H1 (cell line): ENCODE measurements around the gene BMPR1A. TPM values are rescaled to one million over a fixed set of nuclear protein-coding genes. Genes with fewer than 3 reads are reported as not detected.
A peak's percentile ranks its signal among the peaks of the same experiment; 100 is the strongest.

Experiments
- CTCF ChIA-PET: fragments of 300-600 bp; sonication (Branson Sonifier 250); formaldehyde crosslinking; loops from one replicate; lab custom pipeline; 2021; ENCODE audit not compliant: partially characterized antibody; lab: Charles Lee
- POLR2A ChIA-PET: fragments of 300-600 bp; sonication (Branson Sonifier 250); formaldehyde crosslinking; loops from one replicate; lab custom pipeline; 2021; ENCODE audit warnings: inconsistent platforms; ENCODE audit not compliant: partially characterized antibody; lab: Charles Lee
- DNase-seq, 2 experiments: peaks; one replicate each; pipeline versions ENCODE4 v3.0.0 to v3.0.0-alpha.2; 2010 to 2022; ENCODE audit warnings: low spot score in 2 of 2, low read depth in 1 of 2, mixed read lengths in 1 of 2
- FAIRE-seq: peaks from 2 replicates; lab custom pipeline; 2011; peaks lifted over from hg19 to GRCh38; lab: Jason Lieb, UNC
- H2AFZ ChIP-seq: 2 replicates; pipeline ENCODE4 v1.8.1; 2012; ENCODE audit warnings: low read length, inconsistent platforms
- H2AK5ac ChIP-seq: 2 replicates; pipeline ENCODE4 v1.6.1; 2013; ENCODE audit warnings: low read depth, low read length
- H2BK120ac ChIP-seq: replicated peaks from 2 replicates; pipeline ENCODE3; 2013; ENCODE audit warnings: low read depth, low read length, inconsistent platforms
- H2BK12ac ChIP-seq: 2 replicates; pipeline ENCODE4 v1.6.1; 2013; ENCODE audit warnings: low read depth, low read length
- H2BK15ac ChIP-seq: 2 replicates; pipeline ENCODE4 v1.6.1; 2013; ENCODE audit warnings: low read length
- H2BK20ac ChIP-seq: 2 replicates; pipeline ENCODE4 v1.6.1; 2013; ENCODE audit warnings: low read length
- H2BK5ac ChIP-seq: 2 replicates; pipeline ENCODE4 v1.6.1; 2013; ENCODE audit warnings: low read depth, low read length
- H3K14ac ChIP-seq: 2 replicates; pipeline ENCODE4 v1.6.1; 2013; ENCODE audit warnings: inconsistent platforms; ENCODE audit not compliant: insufficient read length
- H3K18ac ChIP-seq: 2 replicates; pipeline ENCODE4 v1.6.1; 2013; ENCODE audit warnings: low read length; ENCODE audit errors: extremely low read depth
- H3K23ac ChIP-seq: 2 replicates; pipeline ENCODE4 v1.6.1; 2013; ENCODE audit warnings: inconsistent platforms; ENCODE audit not compliant: insufficient read length
- H3K23me2 ChIP-seq: 2 replicates; pipeline ENCODE4 v1.6.1; 2013; ENCODE audit warnings: low read depth, low read length
- H3K27ac ChIP-seq: 2 replicates; pipeline ENCODE4 v1.6.1; 2011; ENCODE audit warnings: low read depth, low read length, inconsistent platforms
- H3K27me3 ChIP-seq, 4 experiments: replicated peaks in 1 of 4; 1 replicate in 1 of 4; 2 replicates in 3 of 4; pipeline versions ENCODE4 v1.6.1 to v1.8.1; 2011 to 2013; ENCODE audit warnings: low read length in 3 of 4, mild to moderate bottlenecking in 3 of 4, inconsistent platforms in 2 of 4, mixed read lengths in 2 of 4, moderate library complexity in 1 of 4; ENCODE audit not compliant: control insufficient read depth in 3 of 4, insufficient read depth in 3 of 4; ENCODE audit errors: extremely low read depth in 1 of 4
- H3K36me3 ChIP-seq, 4 experiments: 2 replicates each; pipeline versions ENCODE4 v1.6.1 to v1.8.1; 2011 to 2013; ENCODE audit warnings: mild to moderate bottlenecking in 4 of 4, low read length in 3 of 4, moderate library complexity in 2 of 4, control low read depth in 1 of 4, inconsistent platforms in 1 of 4; ENCODE audit not compliant: insufficient read depth in 4 of 4, control insufficient read depth in 2 of 4
- H3K4ac ChIP-seq: replicated peaks from 2 replicates; pipeline ENCODE3; 2013; ENCODE audit warnings: low read length, low read depth, mixed read lengths, inconsistent platforms; ENCODE audit not compliant: insufficient read length
- H3K4me1 ChIP-seq, 4 experiments: replicated peaks in 1 of 4; 1 replicate in 1 of 4; 2 replicates in 3 of 4; pipeline versions ENCODE4 v1.6.1 to v1.8.1; 2011 to 2013; ENCODE audit warnings: low read length in 3 of 4, inconsistent platforms in 2 of 4, mixed read lengths in 1 of 4; ENCODE audit not compliant: insufficient read depth in 4 of 4, control insufficient read depth in 3 of 4
- H3K4me2 ChIP-seq, 2 experiments: 2 replicates each; pipeline versions ENCODE4 v1.6.1 to v1.8.1; 2011 to 2013; ENCODE audit warnings: low read depth in 2 of 2, low read length in 2 of 2, control low read depth in 1 of 2, inconsistent platforms in 1 of 2, mild to moderate bottlenecking in 1 of 2; ENCODE audit not compliant: insufficient read depth in 1 of 2
- H3K4me3 ChIP-seq, 4 experiments: fragments of 200-600, 300-600 bp in 1 of 4; sonication (generic), shearing (Covaris generic), sonication (Bioruptor Twin) in 1 of 4; 2 replicates each; pipeline versions ENCODE4 v1.5.1 to v1.8.1; 2011 to 2016; ENCODE audit warnings: low read length in 4 of 4, low read depth in 3 of 4, control low read depth in 2 of 4, inconsistent platforms in 2 of 4, mild to moderate bottlenecking in 2 of 4, mixed read lengths in 1 of 4, moderate library complexity in 1 of 4; ENCODE audit not compliant: insufficient read depth in 2 of 4; ENCODE audit errors: extremely low read depth in 1 of 4
- H3K56ac ChIP-seq: replicated peaks from 2 replicates; pipeline ENCODE3; 2013; ENCODE audit warnings: low read depth, mild to moderate bottlenecking, mixed read lengths, low read length, inconsistent platforms; ENCODE audit not compliant: insufficient read length
- H3K79me1 ChIP-seq: 2 replicates; pipeline ENCODE4 v1.6.1; 2013; ENCODE audit warnings: low read depth, low read length, control low read depth
- H3K79me2 ChIP-seq, 2 experiments: 2 replicates each; pipeline versions ENCODE4 v1.6.1 to v1.8.1; 2012 to 2013; ENCODE audit warnings: low read length in 2 of 2, mild to moderate bottlenecking in 2 of 2, inconsistent platforms in 1 of 2; ENCODE audit not compliant: insufficient read depth in 2 of 2, control insufficient read depth in 1 of 2
- H3K9ac ChIP-seq, 4 experiments: replicated peaks in 1 of 4; 1 replicate in 1 of 4; 2 replicates in 3 of 4; pipeline versions ENCODE4 v1.6.1 to v1.8.1; 2011 to 2013; ENCODE audit warnings: low read depth in 3 of 4, low read length in 3 of 4, control low read depth in 2 of 4, mild to moderate bottlenecking in 2 of 4, moderate library complexity in 2 of 4, inconsistent platforms in 1 of 4; ENCODE audit errors: extremely low read depth in 1 of 4
- H3K9me3 ChIP-seq, 2 experiments: 2 replicates each; pipeline versions ENCODE4 v1.6.1 to v1.8.1; 2012 to 2013; ENCODE audit warnings: mild to moderate bottlenecking in 2 of 2, moderate library complexity in 2 of 2, control low read depth in 1 of 2, inconsistent platforms in 1 of 2, low read depth in 1 of 2, low read length in 1 of 2, mixed read lengths in 1 of 2; ENCODE audit not compliant: insufficient read depth in 2 of 2
- H4K20me1 ChIP-seq, 2 experiments: replicated peaks in 1 of 2; 2 replicates each; pipeline versions ENCODE3 to v1.8.1; 2011 to 2013; ENCODE audit warnings: inconsistent platforms in 2 of 2, low read length in 2 of 2, mild to moderate bottlenecking in 1 of 2; ENCODE audit not compliant: insufficient read depth in 2 of 2, control insufficient read depth in 1 of 2
- H4K5ac ChIP-seq: 2 replicates; pipeline ENCODE4 v1.6.1; 2013; ENCODE audit warnings: low read length, low read depth, mixed read lengths, inconsistent platforms; ENCODE audit not compliant: insufficient read length
- H4K8ac ChIP-seq: 2 replicates; pipeline ENCODE4 v1.8.0; 2013; ENCODE audit warnings: mild to moderate bottlenecking, moderate library complexity, low read length, inconsistent platforms; ENCODE audit not compliant: insufficient read depth; ENCODE audit errors: extremely low read depth
- H4K91ac ChIP-seq: replicated peaks from 2 replicates; pipeline ENCODE3; 2013; ENCODE audit warnings: low read length, mixed read lengths, inconsistent platforms; ENCODE audit not compliant: insufficient read length
- EZH2 ChIP-seq: fragments of 200-600 bp; sonication (generic); IDR thresholded peaks from 2 replicates; pipeline ENCODE4 v1.7.1; 2012; ENCODE audit warnings: low read depth, mild to moderate bottlenecking, moderate library complexity, low read length, inconsistent platforms; ENCODE audit not compliant: severe bottlenecking
- GABPA ChIP-seq: IDR thresholded peaks from 2 replicates; pipeline ENCODE4 v1.6.1; 2011; ENCODE audit warnings: mild to moderate bottlenecking, low read length, moderate library complexity, borderline replicate concordance; ENCODE audit not compliant: insufficient read depth
- KDM5A ChIP-seq: fragments of 200-600 bp; IDR thresholded peaks from 2 replicates; pipeline ENCODE4 v1.7.1; 2012; ENCODE audit warnings: mild to moderate bottlenecking, low read length, inconsistent platforms, mixed read lengths
- POU5F1 ChIP-seq: IDR thresholded peaks from 2 replicates; pipeline ENCODE4 v1.6.1; 2011; ENCODE audit warnings: low read depth, mild to moderate bottlenecking, low read length, moderate library complexity
- RAD21 ChIP-seq, 2 experiments: IDR thresholded peaks in 1 of 2; conservative IDR thresholded peaks in 1 of 2; 2 replicates each; pipeline ENCODE4 v1.6.1; 2011; ENCODE audit warnings: low read depth in 2 of 2, low read length in 2 of 2, improper control_type of control experiment in 1 of 2, inconsistent platforms in 1 of 2, mild to moderate bottlenecking in 1 of 2, moderate library complexity in 1 of 2
- RXRA ChIP-seq: IDR thresholded peaks from 2 replicates; pipeline ENCODE4 v1.6.1; 2011; ENCODE audit warnings: low read depth, mild to moderate bottlenecking, low read length, moderate library complexity; ENCODE audit not compliant: insufficient read depth
- SP2 ChIP-seq: IDR thresholded peaks from 2 replicates; pipeline ENCODE4 v1.6.1; 2012; ENCODE audit warnings: mild to moderate bottlenecking, low read length, inconsistent platforms
- SP4 ChIP-seq: IDR thresholded peaks from 2 replicates; pipeline ENCODE4 v1.6.1; 2012; ENCODE audit warnings: low read length, inconsistent platforms
- TBP ChIP-seq: IDR thresholded peaks from 2 replicates; pipeline ENCODE4 v1.6.1; 2011; ENCODE audit warnings: low read depth, low read length, improper control_type of control experiment
- TEAD4 ChIP-seq: IDR thresholded peaks from 2 replicates; pipeline ENCODE4 v1.6.1; 2012; ENCODE audit warnings: low read depth, low read length, inconsistent platforms, mixed read lengths
- USF2 ChIP-seq: IDR thresholded peaks from 2 replicates; pipeline ENCODE4 v1.6.1; 2011; ENCODE audit warnings: low read length, improper control_type of control experiment
- YY1 ChIP-seq: IDR thresholded peaks from 2 replicates; pipeline ENCODE4 v1.6.1; 2011; ENCODE audit warnings: low read depth, mild to moderate bottlenecking, low read length
- WGBS, 2 experiments: shearing (Covaris generic) in 1 of 2; methylation state at CpG; one replicate each; pipeline versions ENCODE4 v1.1.6 to v1.1.7; 2013 to 2015; ENCODE audit warnings: low lambda C conversion rate in 2 of 2, mixed read lengths in 2 of 2, inconsistent platforms in 1 of 2, low coverage in 1 of 2, missing lambda C conversion rate in 1 of 2; ENCODE audit not compliant: insufficient replicate concordance in 2 of 2, insufficient coverage in 1 of 2, insufficient read length in 1 of 2; ENCODE audit errors: extremely low coverage in 1 of 2, missing lambda C conversion rate in 1 of 2; 5-methylcytosine and 5-hydroxymethylcytosine counted together
- polyA plus RNA-seq, 7 experiments: library from polyadenylated mRNA; depleted of rRNA in 3 of 7; stranded (reverse) in 5 of 7; unstranded in 2 of 7; fragments of >200 nt in 5 of 7; fragments of 200-250 nt in 2 of 7; gene quantifications; 1 replicate in 5 of 7; 2 replicates in 1 of 7; 4 replicates in 1 of 7; pipeline versions ENCODE4 v1.2.1 to v1.2.3, GENCODE V29; 2011 to 2013; ENCODE audit warnings: missing spikeins in 2 of 7, mixed read lengths in 2 of 7
- total RNA-seq: library from RNA; stranded (reverse); fragmentation: NEBNext Ultra II Directional; extraction: Animal tissue kit (Norgen Biotek cat#: 25700); gene quantifications from 2 replicates; pipeline ENCODE4 v1.2.1, GENCODE V29; 2021

BMPR1A gene
- total and polyA plus RNA-seq, 2 of the 8 experiments (the other 6 are each of a cell fraction or from before 2014, with no cell fraction given): 34.4 to 129 TPM

GRCh38 chr10:86956848-86957448 lies 200.5 kb downstream of the BMPR1A start:
- H4K8ac ChIP-seq: no peak overlapping the region
- no peak overlapping the region for H3K14ac ChIP-seq
- peak overlapping the region; percentile 99; the same call in 1 of the 2 replicates for H2BK12ac ChIP-seq
- DNase-seq (peak in 1 of 2 experiments; percentile 45), FAIRE-seq (no peak)
- H4K91ac ChIP-seq: peak overlapping the region; percentile 91
- no peaks in the 10 kb centered on the region for H3K79me1 ChIP-seq
- H2BK5ac ChIP-seq: peak overlapping the region; percentile 99; the same call in 1 of the 2 replicates
- no peak overlapping the region for H2AFZ ChIP-seq
- H3K36me3 ChIP-seq: no peaks in the 10 kb centered on the region
- CTCF ChIA-PET: interaction anchor here (0.6 to 26.4 kb wide), 5 partner anchors 3 to 266 kb away, joined by 3 to 975 read pairs (median 3); partner anchors contain the start of genes ADIRF, MMRN2 and SNCG
- no peak overlapping the region for H3K9ac ChIP-seq
- no peak overlapping the region for H3K4me2 ChIP-seq
- no peak overlapping the region for H3K56ac ChIP-seq
- 88% methylated on average over 7 of the region's 7 CpGs; no CpG with 5 or more reads in 1 of the 2 experiments for WGBS, 2 experiments
- no peaks in the 10 kb centered on the region for H3K79me2 ChIP-seq
- peak overlapping the region; percentile 85 for H3K18ac ChIP-seq
- H3K4me3 ChIP-seq: no peak overlapping the region
- H3K4ac ChIP-seq: peak overlapping the region; percentile 63
- H2AK5ac ChIP-seq: peak overlapping the region; percentile 82; the same call in 1 of the 2 replicates
- no peak overlapping the region for H3K27ac ChIP-seq
- peak overlapping the region; percentile 96 for H2BK20ac ChIP-seq
- H3K27me3 ChIP-seq: no peaks in the 10 kb centered on the region
- H3K23me2 ChIP-seq: no peaks in the 10 kb centered on the region
- peak overlapping the region; percentile 66; the same call in 1 of the 2 replicates for H2BK15ac ChIP-seq
- no peak overlapping the region for H4K5ac ChIP-seq
- POLR2A ChIA-PET: interaction anchor here (1.2 to 4.4 kb wide), 6 partner anchors 10 to 136 kb away, joined by 3 to 38 read pairs (median 6); partner anchors contain the start of gene ADIRF
- H3K4me1 ChIP-seq: peaks cover 16 to 60% (median 48%) of the 10 kb centered on the region in 4 experiments
- peaks cover 3 to 6% of the 10 kb centered on the region in 2 experiments for H3K9me3 ChIP-seq
- H2BK120ac ChIP-seq: peak overlapping the region; percentile 89
- H3K23ac ChIP-seq: no peak overlapping the region
- no peaks in the 10 kb centered on the region for H4K20me1 ChIP-seq
- TF ChIP-seq SP2 (no peak), POU5F1 (no peak), EZH2 (no peak), TEAD4 (no peak), GABPA (no peak), TBP (no peak), YY1 (no peak), RXRA (no peak), RAD21 (IDR thresholded peaks at IDR 0.05 in 1 of 2, conservative IDR thresholded peaks at IDR 0.05 in 1 of 2; ENCODE audit: low read depth in 2 of 2, low read length in 2 of 2) (no peak), USF2 (no peak), SP4 (no peak), KDM5A (no peak)
